Measurements from ENCODE around the gene GPC2.

GRCh38 chr7:100215895-100216294 lies 38.7 kb upstream of the GPC2 start:
- TF ChIP-seq MAX (IDR thresholded peaks at IDR 0.05; ENCODE audit: low read depth, low read length) (no peak), CTCF (IDR thresholded peaks at IDR 0.05; ENCODE audit: low read depth, low read length) (no peak), POLR2A (IDR thresholded peaks at IDR 0.05; ENCODE audit: extremely low read depth, insufficient read length) (no peak), MYC (IDR thresholded peaks at IDR 0.05; ENCODE audit: low read depth, low read length) (no peak)
